NCI-H1436 treated with DMSO at 0.1 percent for 48 hours (cell line): ENCODE results near the gene ZNF593.
A peak's percentile ranks its signal among the peaks of the same experiment; 100 is the strongest.

Source experiments
- DNase-seq: peaks from one replicate; lab custom pipeline; 2025; lab: John Stamatoyannopoulos, UW

The ZNF593 gene

DNA sequence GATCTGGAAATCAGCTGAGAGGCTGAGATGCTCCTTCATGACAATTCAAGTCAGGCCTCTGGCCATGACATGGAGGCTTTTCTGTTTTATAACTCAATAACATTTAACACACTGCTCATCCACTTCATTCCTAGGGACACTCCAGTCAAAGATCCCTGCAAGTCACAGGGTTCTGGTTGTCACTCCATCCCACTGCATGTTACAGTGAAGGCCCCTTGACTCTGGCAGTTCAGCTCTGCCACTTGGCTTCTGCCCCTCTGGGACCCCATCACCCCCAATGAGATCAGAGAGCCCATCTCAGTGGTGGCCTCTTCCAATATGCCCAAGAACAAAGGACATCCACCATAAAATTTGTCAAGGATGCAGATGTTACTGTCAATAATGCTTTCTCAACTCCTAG is 20.8 kb upstream of the ZNF593 start:
- DNase-seq, result no peak

GRCh38 chr1:26153966-26154532 is 15.7 kb upstream of the ZNF593 start:
- DNase-seq, result no peak

DNA sequence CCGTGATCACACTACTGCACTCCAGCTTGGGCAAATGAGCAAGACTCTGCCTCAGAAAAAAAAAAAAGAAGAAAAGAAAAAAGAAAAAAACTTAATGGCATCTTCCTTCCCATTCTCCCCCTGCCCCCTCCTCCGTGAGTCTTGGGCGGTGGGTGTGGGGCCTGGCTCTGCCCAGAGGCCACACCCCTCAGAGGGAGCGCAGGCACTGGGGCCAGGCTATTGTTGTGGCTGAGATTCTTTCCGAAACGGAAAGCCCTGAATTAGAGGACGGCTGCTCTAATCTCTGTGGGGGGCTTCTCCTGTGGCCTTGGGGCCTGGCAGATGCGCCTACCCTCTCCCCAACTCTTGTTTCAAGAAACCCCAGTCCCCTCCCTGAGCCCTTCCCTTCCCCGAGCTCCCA is 15.0 kb upstream of the ZNF593 start:
- DNase-seq, result no peak

- DNase-seq, result no peak
These were observed 14.1 kb upstream of the ZNF593 start for GRCh38 chr1:26155370-26156284.

- DNase-seq, result no peak
These were observed 13.2 kb upstream of the ZNF593 start for GRCh38 chr1:26156285-26157038.

GRCh38 chr1:26158271-26158907 is 11.3 kb upstream of the ZNF593 start:
- DNase-seq, result no peak

GRCh38 chr1:26158908-26159742 is 10.6 kb upstream of the ZNF593 start, which contains the start of gene FAM110D:
TSS of gene FAM110D (plus strand) at chr1:26159079. CDS start at chr1:26161292, 2,213 bp downstream.
- no peak for DNase-seq

DNA sequence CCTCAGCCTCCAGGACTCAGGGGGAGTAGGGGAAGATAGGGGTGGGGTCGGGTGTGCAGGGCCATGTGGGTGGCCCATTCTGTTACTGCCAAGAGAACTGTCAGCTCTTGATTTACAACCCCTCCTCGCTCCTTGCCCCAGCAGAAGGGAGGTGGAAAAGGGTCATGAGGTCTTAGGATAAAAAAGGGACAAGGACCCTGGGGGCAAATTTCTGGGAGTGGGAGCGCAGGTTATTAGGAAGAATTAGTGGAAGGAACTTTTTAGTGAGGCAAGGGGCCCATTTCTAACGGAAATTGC is 10.0 kb upstream of the ZNF593 start:
- no peak for DNase-seq

DNA sequence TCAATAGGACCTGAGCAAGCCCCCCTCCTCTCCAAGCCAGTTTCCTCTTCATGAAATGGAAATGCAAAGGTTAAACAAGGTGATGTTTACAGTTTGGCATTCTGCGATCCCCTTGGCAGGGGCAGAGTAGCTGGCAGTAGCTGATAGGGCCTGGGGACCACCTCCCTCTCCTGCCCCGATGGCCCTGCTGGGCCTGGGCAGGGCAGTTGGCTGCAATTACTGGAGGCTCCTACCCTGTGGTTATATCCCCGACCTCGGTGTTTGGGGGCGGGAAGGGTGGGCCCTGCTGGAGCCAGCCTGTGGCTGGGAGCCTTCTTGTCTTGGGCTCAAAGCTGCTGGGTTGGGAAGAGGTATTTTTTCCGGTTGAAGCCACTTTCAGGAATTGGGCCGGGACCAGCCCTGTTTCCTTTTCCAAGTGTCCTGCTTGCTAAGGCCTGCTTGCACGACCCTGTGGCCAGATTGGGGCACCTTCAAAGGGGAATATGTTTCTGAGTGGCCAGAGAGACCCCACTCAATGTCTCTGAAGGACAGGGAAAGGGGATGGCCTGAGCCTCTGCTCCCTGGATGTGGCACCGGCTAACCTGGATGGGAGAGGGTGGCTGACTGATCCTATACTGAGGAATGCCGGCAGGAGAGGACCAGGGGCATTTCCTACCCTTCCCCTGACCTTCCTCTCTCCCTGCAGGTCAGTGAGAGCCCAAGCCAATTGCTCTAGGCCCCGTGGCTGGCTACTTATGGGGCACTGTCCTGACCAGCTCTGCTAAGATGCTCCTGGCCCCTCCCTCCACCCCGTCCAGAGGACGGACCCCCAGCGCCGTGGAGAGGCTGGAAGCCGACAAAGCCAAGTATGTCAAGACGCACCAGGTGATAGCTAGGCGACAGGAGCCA is 8.9 kb upstream of the ZNF593 start:
- no peak for DNase-seq

- no peak for DNase-seq
These were observed 8.1 kb upstream of the ZNF593 start for GRCh38 chr1:26161415-26162219.

DNA sequence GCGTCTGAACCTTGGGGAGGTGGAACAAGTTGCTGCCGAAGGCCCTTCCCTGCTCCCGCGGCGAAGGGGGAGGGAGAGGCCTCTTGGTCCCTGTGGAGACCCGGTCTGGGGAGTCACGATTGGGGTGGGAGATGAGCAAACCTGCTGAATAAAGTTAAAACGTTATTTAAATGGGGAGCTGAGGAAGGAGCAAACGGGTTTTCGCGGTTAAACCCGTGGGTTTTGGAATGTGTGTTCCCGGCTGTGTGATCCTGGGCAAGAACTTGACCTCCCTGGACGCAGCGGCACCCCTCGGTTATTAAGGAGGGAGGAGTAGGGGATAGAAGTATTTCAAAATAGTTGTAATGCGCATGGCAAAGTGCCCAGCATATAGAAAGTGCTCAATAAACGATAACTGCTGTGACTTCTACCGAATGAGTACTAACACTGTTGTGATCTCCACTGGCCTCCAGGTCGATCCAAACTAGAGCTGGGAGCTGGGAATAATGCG is 7.4 kb upstream of the ZNF593 start:
- no peak for DNase-seq

DNA sequence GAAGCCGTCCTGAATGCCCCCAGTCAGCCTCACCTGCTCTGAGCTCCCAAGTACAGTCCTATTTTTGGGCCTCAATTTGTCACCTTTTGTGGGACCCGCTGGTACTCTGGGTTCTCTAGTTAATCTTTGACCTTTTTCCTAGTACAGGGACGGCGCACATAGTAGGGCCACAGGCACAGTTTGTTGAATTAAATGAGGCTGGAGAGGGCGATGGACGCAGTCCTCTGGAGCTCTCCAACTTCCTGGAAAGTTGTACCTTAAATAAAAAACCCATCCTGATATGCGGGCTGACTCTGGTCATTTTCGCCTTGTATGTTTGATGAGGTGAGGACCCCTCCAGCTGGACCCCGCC is 6.0 kb upstream of the ZNF593 start:
- no peak for DNase-seq

GRCh38 chr1:26164036-26164860 is 5.5 kb upstream of the ZNF593 start:
- DNase-seq, result no peak

GRCh38 chr1:26164861-26165842 is 4.6 kb upstream of the ZNF593 start:
- DNase-seq, result no peak

DNA sequence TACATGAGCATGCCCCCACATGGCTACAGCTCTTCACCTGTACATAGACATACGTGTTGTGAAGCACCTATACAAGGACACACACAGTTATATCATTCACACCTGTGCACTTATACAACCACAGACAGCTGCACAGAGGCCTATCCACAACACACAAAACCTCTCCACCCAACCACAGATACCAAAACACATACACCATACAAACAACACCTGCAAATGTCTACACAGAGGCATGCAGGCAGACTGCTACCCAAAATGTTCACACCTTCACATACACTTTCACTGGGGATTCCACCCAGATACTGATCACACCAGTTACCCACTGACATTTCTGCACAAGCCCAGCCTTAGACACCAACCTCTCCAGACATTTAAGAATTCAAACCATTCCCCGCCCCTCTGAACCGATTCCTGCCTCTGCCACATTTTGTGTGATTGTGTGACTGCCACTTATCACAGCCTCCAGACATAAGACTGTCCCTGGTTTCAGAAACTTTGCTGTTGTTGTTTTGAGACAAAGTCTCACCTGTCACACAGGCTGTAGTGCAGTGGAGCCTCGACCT is 2.9 kb upstream of the ZNF593 start:
- DNase-seq, result no peak

DNA sequence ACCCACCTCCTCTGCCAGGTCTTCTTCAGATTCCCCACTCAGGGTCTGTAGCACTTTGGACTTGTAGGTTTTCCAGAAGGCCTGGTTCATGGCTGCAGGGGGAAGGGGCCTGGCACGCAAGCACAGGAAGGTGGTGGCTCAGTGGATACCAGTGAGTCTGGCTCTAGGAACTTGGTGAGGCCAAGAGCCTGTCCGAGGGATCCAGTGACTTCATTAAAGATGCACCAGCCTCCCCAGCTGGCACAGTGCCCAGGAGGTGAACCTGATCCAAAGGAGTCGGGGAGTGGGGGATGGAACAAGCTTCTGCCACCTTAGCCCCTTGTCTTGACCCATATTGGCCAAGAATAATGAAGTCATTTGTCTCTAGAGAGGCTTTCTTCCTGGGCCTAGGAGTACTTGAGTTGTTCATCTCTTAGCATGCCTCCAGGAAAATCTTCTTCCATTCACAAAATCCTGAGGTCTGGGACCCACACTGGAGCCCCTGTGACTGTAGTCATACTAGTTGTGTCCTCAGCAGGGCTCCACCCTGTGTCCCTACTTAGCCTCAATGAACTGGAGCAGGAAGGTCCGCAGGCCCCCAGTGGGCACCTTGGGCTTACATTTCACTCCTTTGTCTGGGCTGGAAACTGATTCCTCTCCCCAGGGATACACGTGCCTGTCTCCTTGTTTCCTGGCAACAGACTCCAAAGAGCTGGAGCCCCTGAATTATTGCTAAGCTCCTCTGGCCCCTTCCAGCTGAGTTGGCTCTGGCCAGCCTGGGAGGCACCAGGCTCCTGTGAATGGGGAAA is 1.1 kb upstream of the ZNF593 start, which contains the start of gene C1orf232:
C1orf232 (minus strand) TSS at position 554 of the 788 bp plus-strand sequence; CDS start at position 90, 464 bp downstream.
- peak; percentile 36 for DNase-seq
